NT2/D1 (cell line): ENCODE results near the gene HIF1AN.

Experiments
- SUZ12 ChIP-seq: IDR thresholded peaks from 2 replicates; pipeline ENCODE4 v1.6.1; 2011; ENCODE audit not compliant: insufficient read length, insufficient read depth; ENCODE audit errors: extremely low read depth
- YY1 ChIP-seq: IDR thresholded peaks from 2 replicates; pipeline ENCODE4 v1.6.1; 2011; ENCODE audit not compliant: insufficient read length, insufficient read depth
- ZNF274 ChIP-seq: IDR thresholded peaks from 2 replicates; pipeline ENCODE4 v1.6.1; 2011; ENCODE audit warnings: mild to moderate bottlenecking, low read depth, low read length

DNA sequence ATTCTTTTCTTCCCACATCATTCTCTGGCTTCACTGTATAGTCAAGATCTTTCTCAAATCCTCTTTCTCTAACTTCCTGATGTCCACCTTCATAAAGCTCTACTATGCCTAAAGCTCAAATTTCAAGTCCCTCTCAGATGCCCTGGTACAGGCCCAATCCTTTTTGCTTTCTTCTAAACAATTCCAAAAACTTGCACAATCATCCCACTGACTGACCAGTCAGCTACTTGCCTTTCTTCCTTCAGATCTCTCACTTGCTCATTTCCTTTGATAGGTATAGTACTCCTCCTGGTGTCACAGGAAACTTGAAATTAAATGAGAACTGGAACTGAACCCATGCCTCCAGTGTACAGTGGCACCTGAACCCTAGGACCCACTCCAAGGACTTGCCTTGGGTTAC lies 34.3 kb upstream of the HIF1AN start:
- no peak for TF ChIP-seq SUZ12
- no peak for TF ChIP-seq ZNF274
- TF ChIP-seq YY1 = no peak
